PC-9 (cell line): Measurements from ENCODE around the gene GSK3B.

Experiments used
- CTCF ChIP-seq: fragments of 200-600 bp; sonication (generic); conservative IDR thresholded peaks from 2 replicates; pipeline ENCODE4 v1.6.1; 2017; ENCODE audit warnings: mixed run types, antibody characterized with exemption, mild to moderate bottlenecking, moderate library complexity
- EZH2 ChIP-seq: fragments of 200-600 bp; sonication (generic); IDR thresholded peaks from 2 replicates; pipeline ENCODE4 v1.8.0; 2017; ENCODE audit warnings: antibody characterized with exemption, low read depth

DNA sequence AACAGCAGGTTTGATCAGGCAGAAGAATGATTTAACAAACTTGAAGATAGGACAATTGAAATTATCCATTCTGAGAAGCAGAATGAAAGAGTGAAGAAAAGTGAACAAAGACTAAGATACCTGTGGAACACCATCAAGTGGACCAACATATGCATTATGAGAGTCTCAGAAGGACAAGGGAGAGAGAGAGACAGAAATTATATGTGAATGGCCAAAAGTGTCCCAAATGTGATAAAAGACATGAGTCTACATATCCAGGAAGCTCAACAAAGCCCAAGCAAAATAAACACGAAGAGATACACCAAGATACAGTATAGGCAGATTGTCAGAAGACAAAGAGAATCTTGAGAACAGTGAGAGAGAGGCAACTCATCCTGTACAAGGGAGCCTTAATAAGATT is 317.9 kb downstream of the GSK3B start:
- TF ChIP-seq CTCF (no peak), EZH2 (no peak)
